Measurements from ENCODE around the gene POLR2F.
A peak's percentile ranks its signal among the peaks of the same experiment; 100 is the strongest.
"Not testable (repeated sequence)": the region's sequence is repeated elsewhere in the genome, so short reads cannot be mapped to it uniquely, and the experiment has no call there.

Gene POLR2F

DNA sequence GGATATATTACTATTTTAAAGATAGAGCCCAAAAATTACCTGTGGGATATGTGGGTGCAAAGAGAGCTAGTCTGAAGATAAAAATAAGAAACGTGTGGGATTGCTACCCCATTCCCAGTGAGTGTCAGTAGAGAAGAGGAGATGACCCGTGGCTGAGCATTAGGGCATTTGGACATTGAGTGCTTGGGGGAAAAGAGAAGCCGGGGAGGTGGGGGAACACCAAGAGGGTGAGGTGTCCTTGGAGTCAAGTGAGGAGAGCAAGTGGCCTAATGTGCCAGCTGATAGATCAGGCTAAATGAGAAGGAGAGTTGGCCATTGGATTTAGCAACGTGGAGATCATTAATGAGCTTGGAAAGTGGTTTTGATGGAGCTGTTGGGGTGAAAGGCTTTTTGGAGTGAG is 1.2 kb downstream of the POLR2F start:
- TF ChIP-seq POLR2A (IDR thresholded peaks at IDR 0.05; ENCODE audit: low read length), result no peak
- no peak for TF ChIP-seq GATA1 (IDR thresholded peaks at IDR 0.05; ENCODE audit: low read depth, low read length)
- DNase-seq, result no peak

DNA sequence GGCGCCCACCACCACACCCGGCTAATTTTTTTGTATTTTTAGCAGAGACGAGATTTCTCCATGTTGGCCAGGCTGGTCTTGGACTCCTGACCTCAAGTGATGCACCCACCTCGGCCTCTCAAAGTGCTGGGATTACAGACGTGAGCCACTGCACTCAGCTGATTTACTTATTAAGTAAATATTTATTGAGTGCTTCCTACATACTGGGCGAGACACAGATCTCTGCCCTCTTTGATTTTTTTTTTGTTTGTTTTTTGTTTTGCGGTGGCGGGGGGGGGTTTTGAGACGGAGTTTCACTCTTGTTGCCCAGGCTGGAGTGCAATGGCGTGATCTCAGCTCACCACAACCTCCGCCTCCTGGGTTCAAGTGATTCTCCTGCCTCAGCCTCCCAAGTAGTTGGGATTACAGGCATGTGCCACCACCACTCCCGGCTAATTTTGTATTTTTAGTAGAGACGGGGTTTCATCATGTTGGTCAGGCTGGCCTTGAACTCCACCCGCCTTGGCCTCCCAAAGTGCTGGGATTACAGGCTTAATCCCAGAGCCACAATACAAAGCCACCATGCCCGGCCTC is 2.4 kb downstream of the POLR2F start:
- DNase-seq, result not testable (repeated sequence)

DNA sequence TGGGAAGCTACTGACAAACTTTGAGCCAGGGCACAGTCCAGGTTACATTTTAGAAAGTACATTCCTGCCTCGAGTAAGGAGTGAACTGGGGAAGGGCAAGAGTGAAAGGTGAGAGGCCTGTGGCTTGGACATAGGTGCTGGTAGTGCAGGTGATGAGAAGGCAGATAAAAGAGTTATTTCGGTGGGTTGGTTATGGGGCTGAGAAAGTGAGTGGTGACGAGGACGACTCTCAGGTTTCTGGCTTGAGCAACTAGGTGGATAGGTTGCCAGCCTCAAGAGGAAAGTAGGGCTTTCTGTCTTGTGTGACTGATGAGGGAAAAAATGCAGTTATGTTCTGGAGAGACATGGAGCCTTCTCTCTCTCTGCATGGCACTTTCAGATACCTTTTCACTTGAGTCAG is 3.7 kb downstream of the POLR2F start:
- no peak for DNase-seq
- TF ChIP-seq POLR2A (IDR thresholded peaks at IDR 0.05; ENCODE audit: low read length), result no peak
- TF ChIP-seq GATA1 (IDR thresholded peaks at IDR 0.05; ENCODE audit: low read depth, low read length), result no peak

DNA sequence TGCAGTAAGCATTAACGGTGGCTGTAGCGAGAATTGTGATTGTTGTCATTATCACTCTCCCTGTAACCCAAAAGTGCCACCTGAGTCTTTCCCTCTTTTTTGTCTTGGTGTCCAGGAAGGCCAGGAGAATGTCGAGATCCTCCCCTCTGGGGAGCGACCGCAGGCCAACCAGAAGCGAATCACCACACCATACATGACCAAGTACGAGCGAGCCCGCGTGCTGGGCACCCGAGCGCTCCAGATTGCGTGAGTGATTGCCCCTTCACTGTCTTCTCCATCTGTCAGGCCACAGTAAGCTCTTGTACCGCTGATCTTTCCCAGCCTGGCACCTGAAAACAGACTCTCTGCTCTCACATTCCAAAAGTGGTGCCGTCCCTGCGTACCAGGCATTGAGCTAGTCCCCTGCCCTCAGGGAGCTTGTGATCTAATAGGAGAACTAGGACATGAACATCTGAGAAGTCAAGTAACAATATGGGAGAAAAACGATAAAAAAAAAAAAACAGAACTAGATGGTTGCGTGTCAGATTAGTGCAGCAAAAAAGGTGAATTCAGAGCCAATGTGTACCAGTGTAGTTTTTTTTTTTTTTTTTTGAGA is 5.8 kb downstream of the POLR2F start:
- TF ChIP-seq GATA1 (IDR thresholded peaks at IDR 0.05; ENCODE audit: low read depth, low read length) (no peak), POLR2A (IDR thresholded peaks at IDR 0.05; ENCODE audit: low read length) (no peak)
- DNase-seq, result peak in 1 of 2 experiments; percentile 11

GRCh38 chr22:37961062-37961461 is 7.6 kb downstream of the POLR2F start:
- no peak for DNase-seq
- TF ChIP-seq GATA1 (IDR thresholded peaks at IDR 0.05; ENCODE audit: low read depth, low read length) (no peak), POLR2A (IDR thresholded peaks at IDR 0.05; ENCODE audit: low read length) (no peak)

- DNase-seq, result no peak
These were observed 12.6 kb downstream of the POLR2F start for GRCh38 chr22:37965940-37966664.

GRCh38 chr22:37967147-37967546 is 13.6 kb downstream of the POLR2F start:
- no peak for DNase-seq
- TF ChIP-seq GATA1 (IDR thresholded peaks at IDR 0.05; ENCODE audit: low read depth, low read length) (no peak), POLR2A (IDR thresholded peaks at IDR 0.05; ENCODE audit: low read length) (no peak)

More at GRCh38 chr22:37965940-37966664, 12.6 kb downstream of the POLR2F start:
- TF ChIP-seq GATA1 (IDR thresholded peaks at IDR 0.05; ENCODE audit: low read depth, low read length) (no peak), POLR2A (IDR thresholded peaks at IDR 0.05; ENCODE audit: low read length) (no peak)

GRCh38 chr22:37967637-37968451 is 14.3 kb downstream of the POLR2F start:
- TF ChIP-seq GATA1 (IDR thresholded peaks at IDR 0.05; ENCODE audit: low read depth, low read length), result no peak
- no peak for TF ChIP-seq POLR2A (IDR thresholded peaks at IDR 0.05; ENCODE audit: low read length)
- no peak for DNase-seq

- DNase-seq, result no peak
- TF ChIP-seq GATA1 (IDR thresholded peaks at IDR 0.05; ENCODE audit: low read depth, low read length) (no peak), POLR2A (IDR thresholded peaks at IDR 0.05; ENCODE audit: low read length) (no peak)
These were observed 15.2 kb downstream of the POLR2F start for GRCh38 chr22:37968452-37969251.

- no peak for DNase-seq
- TF ChIP-seq GATA1 (IDR thresholded peaks at IDR 0.05; ENCODE audit: low read depth, low read length), result no peak
- TF ChIP-seq POLR2A (IDR thresholded peaks at IDR 0.05; ENCODE audit: low read length), result no peak
These were observed 17.4 kb downstream of the POLR2F start for GRCh38 chr22:37970864-37971263.

DNA sequence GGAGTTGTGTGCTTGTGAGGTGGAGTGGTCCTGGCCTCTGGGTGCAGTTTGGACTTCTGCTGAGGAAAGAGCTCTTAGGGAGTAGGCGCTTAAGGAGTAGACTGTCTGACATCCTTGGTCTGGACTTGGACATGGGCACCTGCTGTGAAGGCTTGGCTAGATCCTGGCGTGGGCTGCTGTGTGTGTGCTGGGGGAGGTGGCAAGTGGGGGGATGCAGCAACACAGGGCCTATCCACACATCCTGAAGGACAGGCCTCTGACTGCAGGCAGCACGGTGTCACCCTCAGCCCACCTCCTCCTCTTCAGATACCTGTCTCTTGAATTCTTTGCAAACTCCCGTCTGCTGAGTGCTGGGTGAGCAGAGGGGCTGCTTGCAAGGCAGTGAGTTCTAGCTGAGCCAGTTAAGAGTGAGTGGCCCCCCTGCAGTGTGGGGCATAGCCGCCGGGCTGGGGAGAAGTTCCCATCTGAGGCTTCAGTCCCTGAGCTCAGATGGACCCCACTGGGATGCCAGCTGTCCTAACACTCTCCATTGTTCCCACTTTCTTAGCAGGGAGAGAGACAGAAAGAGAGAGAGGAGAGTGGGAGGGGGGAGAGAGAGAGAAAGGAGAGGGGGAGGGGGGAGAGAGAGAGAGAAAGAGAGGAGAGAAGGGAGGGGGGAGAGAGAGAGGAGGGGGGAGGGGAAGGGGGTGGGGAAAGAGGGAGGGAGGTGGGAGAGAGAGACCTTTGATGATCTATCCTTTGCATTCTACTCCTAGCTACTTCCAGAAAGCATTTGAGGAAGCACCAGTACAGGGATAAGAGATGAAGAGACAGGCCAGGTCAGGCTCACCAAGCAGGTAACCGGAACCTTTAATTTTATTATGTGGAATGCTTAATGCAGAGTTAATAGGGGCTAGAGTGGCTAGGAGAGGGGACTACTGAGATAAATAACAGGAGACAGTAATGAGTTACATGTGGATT is 18.3 kb downstream of the POLR2F start:
- DNase-seq, result no peak
- TF ChIP-seq GATA1 (IDR thresholded peaks at IDR 0.05; ENCODE audit: low read depth, low read length) (no peak), POLR2A (IDR thresholded peaks at IDR 0.05; ENCODE audit: low read length) (no peak)

DNA sequence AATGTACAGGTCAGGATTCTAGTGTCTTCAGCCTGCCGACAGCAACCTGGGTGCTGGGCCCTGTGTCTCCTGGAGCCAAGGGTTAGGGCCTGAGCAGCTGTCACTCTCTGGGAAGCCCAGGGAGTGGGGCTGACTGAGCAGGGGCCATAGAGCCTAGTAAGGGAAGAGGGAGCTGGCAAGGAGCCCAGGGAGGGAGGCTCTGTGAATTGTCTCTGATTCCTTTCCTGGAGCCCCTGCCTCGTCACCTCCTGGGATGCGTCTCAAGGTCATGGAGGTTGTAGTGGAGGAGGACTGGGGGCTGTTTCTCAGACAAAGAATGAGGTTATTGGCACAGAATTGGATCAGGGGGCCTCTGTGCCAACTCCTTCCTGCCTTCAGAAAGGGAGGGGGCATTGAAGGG is 19.0 kb downstream of the POLR2F start:
- DNase-seq, result no peak
- TF ChIP-seq POLR2A (IDR thresholded peaks at IDR 0.05; ENCODE audit: low read length) (no peak), GATA1 (IDR thresholded peaks at IDR 0.05; ENCODE audit: low read depth, low read length) (no peak)

Measured in erythroblast (primary cell).